HPDE6-E6E7 (cell line): ENCODE results near the gene QRICH2.
"Not testable (repeated sequence)": the region's sequence is repeated elsewhere in the genome, so short reads cannot be mapped to it uniquely, and the experiment has no call there.

Source experiments
- DNase-seq: peaks from one replicate; pipeline ENCODE4 v3.0.0; 2011; ENCODE audit warnings: missing footprints; ENCODE audit errors: extremely low spot score

The QRICH2 gene

GRCh38 chr17:76266244-76266938 is 41.7 kb downstream of the QRICH2 start:
- no peak for DNase-seq

- DNase-seq, result no peak
These were observed 42.3 kb downstream of the QRICH2 start for GRCh38 chr17:76265624-76266243.

GRCh38 chr17:76264755-76265623 is 43.1 kb downstream of the QRICH2 start, which contains the start of gene UBALD2:
TSS of gene UBALD2 (plus strand) at chr17:76265348. CDS start at chr17:76265506, 158 bp downstream.
- DNase-seq, result peak; percentile 98

GRCh38 chr17:76264425-76264754 is 43.7 kb downstream of the QRICH2 start:
- DNase-seq, result no peak

- no peak for DNase-seq
These were observed 44.2 kb downstream of the QRICH2 start for GRCh38 chr17:76263896-76264295.

- no peak for DNase-seq
These were observed 45.2 kb downstream of the QRICH2 start for GRCh38 chr17:76262732-76263344.

- no peak for DNase-seq
These were observed 46.5 kb downstream of the QRICH2 start for GRCh38 chr17:76261421-76262215.

GRCh38 chr17:76260669-76261068 is 47.4 kb downstream of the QRICH2 start:
- no peak for DNase-seq

GRCh38 chr17:76260220-76260619 is 47.9 kb downstream of the QRICH2 start:
- no peak for DNase-seq

- DNase-seq, result not testable (repeated sequence)
These were observed 51.5 kb downstream of the QRICH2 start for GRCh38 chr17:76256430-76257050.

- no peak for DNase-seq
These were observed 52.2 kb downstream of the QRICH2 start for GRCh38 chr17:76255801-76256429.

- DNase-seq, result no peak
These were observed 53.8 kb downstream of the QRICH2 start for GRCh38 chr17:76254275-76254674.

GRCh38 chr17:76253841-76254240 is 54.2 kb downstream of the QRICH2 start:
- no peak for DNase-seq

- not testable (repeated sequence) for DNase-seq
These were observed 54.9 kb downstream of the QRICH2 start for GRCh38 chr17:76252967-76253766.

- DNase-seq, result peak; percentile 75
These were observed 55.8 kb downstream of the QRICH2 start for GRCh38 chr17:76252040-76252954.

GRCh38 chr17:76251478-76252039 is 56.5 kb downstream of the QRICH2 start:
- DNase-seq, result no peak

GRCh38 chr17:76250141-76250540 is 57.9 kb downstream of the QRICH2 start:
- DNase-seq, result no peak
